Effector memory CD4-positive, alpha-beta T cell (primary cell): Measurements from ENCODE around the gene PALLD.

Source experiments
- DNase-seq, 3 donors: peaks; one replicate each; pipeline ENCODE4 v3.0.0-alpha.2; 2020
- H3K27ac ChIP-seq: 2 replicates; pipeline ENCODE4 v1.7.0; 2013; ENCODE audit warnings: mild to moderate bottlenecking, low read length, moderate library complexity; ENCODE audit not compliant: insufficient read depth, poor library complexity, severe bottlenecking
- H3K27me3 ChIP-seq: replicated peaks from 2 replicates; pipeline ENCODE4 v1.7.0; 2013; ENCODE audit warnings: mild to moderate bottlenecking, low read length; ENCODE audit not compliant: insufficient read depth, control insufficient read depth, poor library complexity, severe bottlenecking
- H3K36me3 ChIP-seq: 2 replicates; pipeline ENCODE4 v1.7.0; 2013; ENCODE audit warnings: mild to moderate bottlenecking, low read length, moderate library complexity; ENCODE audit not compliant: control insufficient read depth, insufficient read depth
- H3K4me1 ChIP-seq: 2 replicates; pipeline ENCODE4 v1.7.0; 2013; ENCODE audit warnings: low read length, mild to moderate bottlenecking; ENCODE audit not compliant: control insufficient read depth, insufficient read depth, poor library complexity, severe bottlenecking
- H3K4me3 ChIP-seq: 2 replicates; pipeline ENCODE4 v1.7.0; 2013; ENCODE audit warnings: low read length, low read depth, mild to moderate bottlenecking; ENCODE audit not compliant: insufficient read depth, poor library complexity, severe bottlenecking
- H3K9me3 ChIP-seq: 2 replicates; pipeline ENCODE4 v1.7.0; 2013; ENCODE audit warnings: mild to moderate bottlenecking, low read length, moderate library complexity; ENCODE audit not compliant: control insufficient read depth

Gene PALLD

GRCh38 chr4:168537086-168537485 lies 40.2 kb downstream of the PALLD start:
- Histone ChIP-seq H3K27ac (no peak overlapping the region), H3K27me3 (no peaks in the 10 kb centered on the region), H3K9me3 (no peaks in the 10 kb centered on the region)

GRCh38 chr4:168537571-168537970 lies 40.7 kb downstream of the PALLD start:
- H3K9me3 ChIP-seq = no peaks in the 10 kb centered on the region
- no peaks in the 10 kb centered on the region for H3K36me3 ChIP-seq
- DNase-seq = no peak
- H3K4me3 ChIP-seq = no peak overlapping the region
- H3K27ac ChIP-seq = no peak overlapping the region
- H3K4me1 ChIP-seq = no peaks in the 10 kb centered on the region
- no peaks in the 10 kb centered on the region for H3K27me3 ChIP-seq

More at GRCh38 chr4:168537086-168537485, 40.2 kb downstream of the PALLD start:
- Histone ChIP-seq H3K36me3 (no peaks in the 10 kb centered on the region), H3K4me1 (no peaks in the 10 kb centered on the region), H3K4me3 (no peak overlapping the region)
- no peak for DNase-seq

- no peaks in the 10 kb centered on the region for H3K27me3 ChIP-seq
- H3K36me3 ChIP-seq = no peaks in the 10 kb centered on the region
- no peaks in the 10 kb centered on the region for H3K9me3 ChIP-seq
- no peak for DNase-seq
- H3K4me1 ChIP-seq = no peaks in the 10 kb centered on the region
- H3K4me3 ChIP-seq = no peak overlapping the region
- no peak overlapping the region for H3K27ac ChIP-seq
Measured at GRCh38 chr4:168538632-168539031, 41.8 kb downstream of the PALLD start.

GRCh38 chr4:168540086-168540485 lies 43.2 kb downstream of the PALLD start:
- Histone ChIP-seq H3K27ac (no peak overlapping the region), H3K4me1 (no peaks in the 10 kb centered on the region), H3K9me3 (no peaks in the 10 kb centered on the region), H3K36me3 (no peaks in the 10 kb centered on the region), H3K27me3 (no peaks in the 10 kb centered on the region), H3K4me3 (no peak overlapping the region)
- no peak for DNase-seq

GRCh38 chr4:168540503-168541265 lies 43.8 kb downstream of the PALLD start:
- Histone ChIP-seq H3K4me1 (no peaks in the 10 kb centered on the region), H3K36me3 (no peaks in the 10 kb centered on the region), H3K27me3 (no peaks in the 10 kb centered on the region), H3K27ac (no peak overlapping the region), H3K9me3 (no peaks in the 10 kb centered on the region), H3K4me3 (no peak overlapping the region)
- no peak for DNase-seq

GRCh38 chr4:168541266-168541953 lies 44.6 kb downstream of the PALLD start:
- no peak for DNase-seq
- H3K36me3 ChIP-seq = no peaks in the 10 kb centered on the region
- no peak overlapping the region for H3K4me3 ChIP-seq
- H3K9me3 ChIP-seq = no peaks in the 10 kb centered on the region
- H3K4me1 ChIP-seq = no peaks in the 10 kb centered on the region
- H3K27ac ChIP-seq = no peak overlapping the region
- no peaks in the 10 kb centered on the region for H3K27me3 ChIP-seq

GRCh38 chr4:168549143-168549542 lies 52.3 kb downstream of the PALLD start:
- no peak overlapping the region for H3K4me3 ChIP-seq
- H3K27ac ChIP-seq = no peak overlapping the region
- H3K4me1 ChIP-seq = no peaks in the 10 kb centered on the region
- DNase-seq = no peak
- H3K36me3 ChIP-seq = no peaks in the 10 kb centered on the region
- no peaks in the 10 kb centered on the region for H3K27me3 ChIP-seq
- H3K9me3 ChIP-seq = no peaks in the 10 kb centered on the region

GRCh38 chr4:168550064-168550766 lies 53.4 kb downstream of the PALLD start:
- no peaks in the 10 kb centered on the region for H3K36me3 ChIP-seq
- no peaks in the 10 kb centered on the region for H3K4me1 ChIP-seq
- DNase-seq = no peak
- H3K27ac ChIP-seq = no peak overlapping the region
- H3K9me3 ChIP-seq = no peaks in the 10 kb centered on the region
- no peak overlapping the region for H3K4me3 ChIP-seq
- no peaks in the 10 kb centered on the region for H3K27me3 ChIP-seq

- H3K9me3 ChIP-seq = no peaks in the 10 kb centered on the region
- H3K36me3 ChIP-seq = no peaks in the 10 kb centered on the region
- H3K27ac ChIP-seq = no peak overlapping the region
- H3K4me1 ChIP-seq = no peaks in the 10 kb centered on the region
- H3K27me3 ChIP-seq = no peaks in the 10 kb centered on the region
- H3K4me3 ChIP-seq = no peak overlapping the region
- DNase-seq = no peak
Measured at GRCh38 chr4:168551211-168551610, 54.4 kb downstream of the PALLD start.
